HL-60 (cell line): ENCODE results near the gene RRH.

Experiments used
- TF ChIP-seq, protein P1 (sequence below): IDR thresholded peaks from 2 replicates; pipeline ENCODE4 v1.6.1; 2012; ENCODE audit warnings: low read depth; ENCODE audit not compliant: insufficient replicate concordance
- TF ChIP-seq, protein P2 (sequence below): IDR thresholded peaks from one replicate; pipeline ENCODE4 v1.5.1; 2011; ENCODE audit warnings: low read length, control low read depth, inconsistent platforms; ENCODE audit not compliant: insufficient read depth

DNA sequence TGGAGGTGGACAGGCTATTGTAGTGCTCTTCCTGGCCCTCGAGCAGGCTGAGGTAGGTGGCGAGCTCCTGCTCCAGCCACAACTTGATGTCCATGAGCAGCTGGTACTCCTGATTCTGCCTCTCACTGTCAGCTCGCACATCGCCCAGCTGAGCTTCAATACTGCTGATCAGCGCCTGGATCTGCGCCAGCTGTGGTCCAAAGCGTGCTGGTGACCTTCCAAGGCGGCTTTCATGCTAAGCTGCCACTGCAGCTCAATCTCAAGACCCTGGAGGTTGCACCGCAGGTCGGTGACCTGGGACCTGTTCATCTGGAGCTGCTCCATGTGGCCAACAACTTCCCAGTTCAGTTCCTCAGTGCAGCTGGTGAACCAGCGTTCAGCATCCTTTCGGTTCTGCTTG lies 51.3 kb downstream of the RRH start:
- TF ChIP-seq, protein P1, sequence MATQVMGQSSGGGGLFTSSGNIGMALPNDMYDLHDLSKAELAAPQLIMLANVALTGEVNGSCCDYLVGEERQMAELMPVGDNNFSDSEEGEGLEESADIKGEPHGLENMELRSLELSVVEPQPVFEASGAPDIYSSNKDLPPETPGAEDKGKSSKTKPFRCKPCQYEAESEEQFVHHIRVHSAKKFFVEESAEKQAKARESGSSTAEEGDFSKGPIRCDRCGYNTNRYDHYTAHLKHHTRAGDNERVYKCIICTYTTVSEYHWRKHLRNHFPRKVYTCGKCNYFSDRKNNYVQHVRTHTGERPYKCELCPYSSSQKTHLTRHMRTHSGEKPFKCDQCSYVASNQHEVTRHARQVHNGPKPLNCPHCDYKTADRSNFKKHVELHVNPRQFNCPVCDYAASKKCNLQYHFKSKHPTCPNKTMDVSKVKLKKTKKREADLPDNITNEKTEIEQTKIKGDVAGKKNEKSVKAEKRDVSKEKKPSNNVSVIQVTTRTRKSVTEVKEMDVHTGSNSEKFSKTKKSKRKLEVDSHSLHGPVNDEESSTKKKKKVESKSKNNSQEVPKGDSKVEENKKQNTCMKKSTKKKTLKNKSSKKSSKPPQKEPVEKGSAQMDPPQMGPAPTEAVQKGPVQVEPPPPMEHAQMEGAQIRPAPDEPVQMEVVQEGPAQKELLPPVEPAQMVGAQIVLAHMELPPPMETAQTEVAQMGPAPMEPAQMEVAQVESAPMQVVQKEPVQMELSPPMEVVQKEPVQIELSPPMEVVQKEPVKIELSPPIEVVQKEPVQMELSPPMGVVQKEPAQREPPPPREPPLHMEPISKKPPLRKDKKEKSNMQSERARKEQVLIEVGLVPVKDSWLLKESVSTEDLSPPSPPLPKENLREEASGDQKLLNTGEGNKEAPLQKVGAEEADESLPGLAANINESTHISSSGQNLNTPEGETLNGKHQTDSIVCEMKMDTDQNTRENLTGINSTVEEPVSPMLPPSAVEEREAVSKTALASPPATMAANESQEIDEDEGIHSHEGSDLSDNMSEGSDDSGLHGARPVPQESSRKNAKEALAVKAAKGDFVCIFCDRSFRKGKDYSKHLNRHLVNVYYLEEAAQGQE, result no peak
- TF ChIP-seq, protein P2, sequence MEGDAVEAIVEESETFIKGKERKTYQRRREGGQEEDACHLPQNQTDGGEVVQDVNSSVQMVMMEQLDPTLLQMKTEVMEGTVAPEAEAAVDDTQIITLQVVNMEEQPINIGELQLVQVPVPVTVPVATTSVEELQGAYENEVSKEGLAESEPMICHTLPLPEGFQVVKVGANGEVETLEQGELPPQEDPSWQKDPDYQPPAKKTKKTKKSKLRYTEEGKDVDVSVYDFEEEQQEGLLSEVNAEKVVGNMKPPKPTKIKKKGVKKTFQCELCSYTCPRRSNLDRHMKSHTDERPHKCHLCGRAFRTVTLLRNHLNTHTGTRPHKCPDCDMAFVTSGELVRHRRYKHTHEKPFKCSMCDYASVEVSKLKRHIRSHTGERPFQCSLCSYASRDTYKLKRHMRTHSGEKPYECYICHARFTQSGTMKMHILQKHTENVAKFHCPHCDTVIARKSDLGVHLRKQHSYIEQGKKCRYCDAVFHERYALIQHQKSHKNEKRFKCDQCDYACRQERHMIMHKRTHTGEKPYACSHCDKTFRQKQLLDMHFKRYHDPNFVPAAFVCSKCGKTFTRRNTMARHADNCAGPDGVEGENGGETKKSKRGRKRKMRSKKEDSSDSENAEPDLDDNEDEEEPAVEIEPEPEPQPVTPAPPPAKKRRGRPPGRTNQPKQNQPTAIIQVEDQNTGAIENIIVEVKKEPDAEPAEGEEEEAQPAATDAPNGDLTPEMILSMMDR, result no peak
